GM21360 (cell line): ENCODE data around the gene NTN1.
"Not testable (repeated sequence)": the region's sequence is repeated elsewhere in the genome, so short reads cannot be mapped to it uniquely, and the experiment has no call there.

Experiments
- ATAC-seq: cut with Tn5 transposase; IDR thresholded peaks from one replicate; pipeline ENCODE4 v1.9.1; 2021; ENCODE audit warnings: mild to moderate bottlenecking, moderate library complexity; ENCODE audit not compliant: unreplicated experiment

The NTN1 gene

DNA sequence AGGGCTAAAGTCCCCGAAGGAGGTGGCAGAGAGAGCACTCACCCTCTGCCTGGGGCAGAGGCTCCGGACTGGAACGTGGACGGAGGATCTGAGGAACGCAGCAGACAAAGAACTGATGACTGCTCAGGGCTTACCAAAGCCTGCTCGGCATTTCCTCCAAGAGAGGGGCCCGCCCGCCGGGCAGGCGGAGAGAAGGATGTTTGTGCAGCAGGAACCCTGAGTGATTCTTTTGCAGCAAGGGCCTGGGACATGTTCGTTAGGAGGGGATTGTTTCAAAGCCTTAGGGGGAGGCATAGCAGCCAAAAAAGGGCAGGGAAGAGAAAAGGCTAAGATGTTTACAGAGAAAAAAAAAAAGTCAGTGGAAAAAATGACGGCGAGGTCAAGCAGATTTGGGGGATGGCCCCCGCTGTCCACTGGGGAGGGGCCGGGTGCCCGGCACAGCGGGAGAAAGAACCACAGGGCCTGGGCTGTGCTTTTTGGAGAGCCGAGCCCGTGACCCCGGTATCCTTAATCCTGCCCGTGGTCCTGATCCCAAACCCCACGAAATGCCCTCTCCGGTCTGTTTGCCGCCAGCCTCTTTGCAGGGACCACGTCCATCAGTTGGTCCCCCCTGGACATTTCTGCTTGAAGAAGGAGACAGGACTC lies 129.3 kb downstream of the NTN1 start:
- ATAC-seq, result no peak

DNA sequence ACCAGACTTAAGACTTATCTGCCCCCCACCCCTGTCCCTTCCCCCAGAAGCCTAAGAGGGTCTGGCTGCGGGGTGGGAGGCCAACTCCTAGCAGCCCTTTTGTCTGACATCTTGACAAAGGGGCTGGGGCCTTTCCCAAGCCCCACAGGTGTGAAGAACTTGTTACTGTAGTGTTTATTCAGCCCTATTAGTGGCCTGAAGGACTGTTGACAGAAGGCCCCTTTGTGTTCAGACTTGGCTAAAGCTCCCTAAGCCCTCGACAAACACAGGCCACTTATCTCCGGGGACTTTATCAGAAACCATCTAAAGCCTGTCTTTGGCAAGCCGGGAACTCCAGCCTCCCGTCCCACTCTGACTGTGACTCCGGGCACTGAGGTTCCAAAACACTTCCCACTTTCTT lies 129.8 kb downstream of the NTN1 start:
- no peak for ATAC-seq

DNA sequence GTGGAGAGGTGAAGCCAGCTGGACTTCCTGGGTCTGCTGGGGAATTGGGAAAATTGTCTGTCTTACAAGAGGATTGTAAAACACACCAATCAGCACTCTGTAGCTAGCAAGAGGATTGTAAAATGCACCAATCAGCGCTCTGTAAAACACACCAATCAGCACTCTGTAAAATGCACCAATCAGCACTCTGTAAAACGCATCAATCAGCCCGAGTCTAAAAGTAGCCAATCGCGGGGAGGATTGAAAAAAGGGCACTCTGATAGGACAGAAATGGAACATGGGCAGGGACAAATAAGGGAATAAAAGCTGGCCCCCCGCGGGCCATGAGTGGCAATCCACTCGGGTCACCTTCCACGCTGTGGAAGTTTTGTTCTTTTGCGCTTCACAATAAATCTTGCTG lies 130.4 kb downstream of the NTN1 start:
- not testable (repeated sequence) for ATAC-seq

DNA sequence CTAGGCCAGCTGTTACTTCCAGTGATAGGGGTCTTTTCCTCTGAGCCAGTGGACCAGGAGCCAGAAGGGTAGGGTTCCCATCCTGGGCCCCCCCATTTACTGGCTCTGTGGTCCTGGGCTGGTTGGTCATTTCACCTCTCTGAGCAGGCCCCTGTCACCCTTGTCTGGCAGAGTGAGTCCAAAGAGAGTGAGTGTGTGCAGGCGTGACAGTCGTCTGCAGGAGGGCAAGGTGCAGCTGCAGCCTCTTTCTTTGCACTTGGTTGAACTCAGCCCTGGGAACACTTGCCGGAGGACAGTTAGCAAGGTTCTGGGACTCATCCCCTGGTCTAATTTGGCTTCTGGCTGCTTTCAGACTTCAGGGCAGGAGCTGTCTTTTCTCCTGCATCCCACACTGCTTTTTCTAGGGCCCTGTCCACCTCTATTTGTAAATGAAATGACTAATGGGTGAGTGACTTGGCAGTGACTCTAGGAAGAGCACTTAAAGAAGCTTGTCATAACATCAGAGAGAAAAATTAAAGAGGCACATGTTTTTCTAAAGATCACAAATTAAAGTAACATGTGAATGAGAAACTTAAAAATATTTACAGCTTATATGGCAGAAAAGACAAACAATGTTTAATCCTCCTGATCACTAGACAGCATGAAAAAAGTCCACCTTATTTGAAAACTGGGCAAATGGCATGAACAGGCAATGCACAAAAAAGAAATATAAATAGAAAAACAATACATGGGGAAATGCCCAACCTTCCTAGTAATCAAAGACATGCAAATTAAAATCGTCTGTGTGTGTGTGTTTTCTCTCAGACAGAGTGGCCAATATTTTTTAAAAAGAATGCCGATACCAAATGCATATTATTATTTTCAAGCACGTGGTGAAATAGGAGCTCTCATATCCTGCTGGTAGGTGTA lies 137.5 kb downstream of the NTN1 start:
- no peak for ATAC-seq

DNA sequence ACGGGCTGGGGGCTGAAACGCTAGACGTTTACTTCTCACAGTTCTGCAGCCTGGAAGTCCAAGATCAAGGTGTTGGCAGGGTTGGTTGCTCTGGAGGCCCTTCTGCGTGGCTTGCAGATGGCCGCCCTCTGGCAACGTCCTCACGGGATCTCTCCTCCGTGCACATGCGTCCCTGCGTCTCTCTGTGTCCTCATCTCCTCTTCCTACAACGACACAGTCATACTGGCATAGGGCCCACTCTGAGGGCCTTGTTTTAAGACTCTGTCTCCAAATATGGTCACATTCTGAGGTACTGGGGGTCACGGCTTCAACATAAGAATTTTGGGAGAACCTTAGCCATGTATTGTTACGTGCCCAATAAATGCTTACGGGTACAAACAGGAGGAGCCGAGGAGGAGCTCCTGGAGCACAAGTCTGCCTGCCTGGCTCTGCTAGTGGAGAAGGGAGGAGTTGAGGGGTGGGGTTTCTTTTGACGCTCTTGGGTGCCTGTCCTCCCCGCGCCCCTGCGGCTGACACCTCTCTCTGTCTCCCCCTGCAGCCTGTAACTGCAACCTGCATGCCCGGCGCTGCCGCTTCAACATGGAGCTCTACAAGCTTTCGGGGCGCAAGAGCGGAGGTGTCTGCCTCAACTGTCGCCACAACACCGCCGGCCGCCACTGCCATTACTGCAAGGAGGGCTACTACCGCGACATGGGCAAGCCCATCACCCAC lies 141.1 kb downstream of the NTN1 start:
- no peak for ATAC-seq

DNA sequence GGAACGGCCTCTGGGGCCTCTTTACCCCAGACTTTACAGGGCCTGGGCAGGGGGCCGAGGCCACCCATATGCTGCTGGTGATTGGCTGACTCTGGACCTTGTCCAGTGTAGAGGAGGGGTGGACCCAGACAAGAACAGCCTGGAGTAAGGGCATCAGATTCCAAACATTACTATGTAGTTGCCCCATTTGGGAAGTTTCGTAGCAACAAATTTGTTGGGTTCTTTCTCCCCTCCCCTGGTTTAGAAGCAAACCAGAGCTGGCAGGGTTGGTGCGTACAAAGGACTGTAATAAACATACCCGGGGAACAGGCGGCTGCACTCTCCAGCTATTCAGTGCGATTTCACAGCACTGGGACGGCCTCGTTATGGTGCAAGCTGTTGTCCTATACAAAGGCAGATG lies 145.5 kb downstream of the NTN1 start:
- no peak for ATAC-seq

DNA sequence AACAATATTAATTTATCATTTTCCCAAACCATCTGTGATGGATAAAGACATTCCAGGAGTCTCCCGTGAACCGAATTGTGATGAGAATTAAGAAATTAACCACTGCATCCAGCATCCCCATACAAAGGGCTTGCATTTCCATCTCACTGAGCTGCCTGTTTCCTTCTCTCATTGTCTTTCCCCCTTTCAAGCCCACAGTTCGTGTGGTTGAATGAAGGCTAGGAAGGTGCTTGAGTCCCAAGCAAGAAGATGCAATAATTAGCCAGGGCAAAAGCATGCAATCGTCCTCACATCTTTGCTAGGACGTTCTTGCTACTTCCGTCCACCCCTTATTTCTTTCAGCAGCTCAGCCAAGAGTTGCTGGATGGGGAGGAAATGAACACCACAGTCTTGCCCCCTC lies 146.1 kb downstream of the NTN1 start:
- no peak for ATAC-seq

DNA sequence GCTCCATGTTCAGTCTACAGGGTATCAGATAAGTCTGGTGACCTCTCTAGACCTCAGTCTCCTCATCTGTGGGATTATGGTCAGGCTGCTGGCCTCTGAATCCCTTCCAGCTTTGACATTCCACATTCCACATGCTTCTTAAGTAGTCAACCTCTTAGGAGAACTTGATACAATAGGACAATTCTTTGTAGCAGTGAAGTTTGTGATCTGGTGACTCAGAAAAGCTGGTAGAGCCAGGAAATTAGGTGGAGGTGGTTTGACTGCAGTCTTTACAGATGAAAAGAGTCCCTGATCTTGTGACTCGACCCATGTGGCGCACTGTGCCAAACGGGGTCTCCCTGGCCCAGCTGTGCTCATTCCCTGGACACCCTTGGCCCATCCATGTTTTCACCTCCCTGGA lies 147.8 kb downstream of the NTN1 start:
- no peak for ATAC-seq

DNA sequence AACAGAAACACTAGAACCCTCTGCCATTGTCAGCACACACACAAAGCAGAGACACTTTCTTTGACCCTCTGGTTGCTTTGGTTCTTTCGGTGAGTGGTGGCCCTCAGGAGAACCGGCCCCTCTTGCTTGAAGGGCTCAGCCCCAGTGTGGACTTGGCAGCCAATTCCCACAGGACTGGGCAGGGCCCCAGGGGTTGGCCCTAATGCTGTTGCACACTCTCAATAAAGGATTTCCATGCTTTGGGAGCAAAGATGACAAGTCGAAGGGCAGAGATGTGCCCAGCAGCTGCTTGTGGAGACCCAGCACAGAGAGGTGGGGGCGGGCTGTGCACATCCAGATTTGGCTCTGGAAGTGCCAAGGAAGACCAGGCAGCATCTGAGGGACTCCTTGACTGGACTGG lies 149.0 kb downstream of the NTN1 start:
- no peak for ATAC-seq

DNA sequence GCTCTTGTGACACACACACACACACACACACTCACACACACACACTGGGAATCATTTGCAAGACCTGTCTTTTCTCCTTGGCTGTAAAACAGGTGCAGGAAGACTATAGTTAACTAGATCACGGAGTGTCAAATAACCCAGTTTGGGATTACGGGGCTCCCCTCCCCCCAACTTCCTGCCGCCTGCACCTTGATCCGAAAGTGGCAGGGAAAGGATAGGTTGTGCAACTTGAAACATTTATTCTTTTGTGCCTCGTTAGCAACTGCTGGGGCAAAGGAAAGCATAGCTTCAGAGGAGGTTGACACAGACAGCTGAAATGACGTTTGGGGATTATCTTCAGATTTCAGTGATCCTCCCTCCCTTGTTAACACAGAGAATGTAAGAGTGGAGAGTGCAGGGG lies 149.5 kb downstream of the NTN1 start:
- no peak for ATAC-seq

DNA sequence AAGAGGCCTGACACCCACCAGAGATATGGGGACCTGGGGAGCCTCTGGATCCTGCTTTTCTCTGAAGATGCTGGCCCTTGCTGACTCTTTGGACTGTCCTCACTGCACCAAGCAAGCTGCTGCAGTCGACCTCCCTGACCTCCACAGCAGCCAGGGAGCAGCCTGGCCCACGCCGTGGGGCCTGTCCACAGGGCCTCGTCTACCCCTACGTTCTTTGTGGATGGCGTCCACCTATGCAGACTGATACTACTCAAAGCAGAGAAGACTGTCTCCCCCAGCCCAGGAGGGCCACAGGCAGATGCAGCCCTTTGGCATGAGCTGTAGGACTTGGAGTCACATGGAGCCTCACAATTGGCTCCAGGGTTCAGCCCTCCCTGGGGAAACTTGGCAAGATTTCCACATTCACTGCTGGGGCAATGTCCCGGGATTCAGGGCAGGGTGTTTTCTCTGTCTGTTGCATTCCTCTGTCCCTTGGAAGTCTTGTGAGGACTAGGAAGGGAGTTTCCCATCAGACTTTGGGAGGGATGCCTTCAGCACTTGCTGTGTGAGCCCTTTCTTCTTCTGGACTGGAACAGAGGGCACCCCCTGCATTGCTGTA lies 152.2 kb downstream of the NTN1 start:
- ATAC-seq, result no peak

DNA sequence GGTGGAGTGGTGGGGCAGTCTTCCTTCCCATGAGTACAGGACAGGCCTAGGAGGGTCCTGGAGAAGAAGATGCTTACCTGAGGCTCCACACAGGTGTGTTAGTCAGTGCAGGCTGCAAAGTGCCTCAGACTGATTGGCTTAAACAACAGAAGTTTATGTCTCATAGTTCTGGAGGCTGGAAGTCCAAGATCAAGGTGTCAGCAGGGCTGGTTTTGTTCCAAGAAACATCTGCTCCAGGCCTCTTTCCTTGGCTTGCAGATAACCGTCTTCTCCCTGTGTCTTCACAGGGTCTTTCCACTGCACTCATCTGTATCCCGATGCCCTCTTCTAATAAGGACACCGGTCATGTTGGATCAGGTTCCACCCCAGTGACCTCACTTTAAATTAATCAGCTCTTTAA lies 153.0 kb downstream of the NTN1 start:
- ATAC-seq, result no peak

DNA sequence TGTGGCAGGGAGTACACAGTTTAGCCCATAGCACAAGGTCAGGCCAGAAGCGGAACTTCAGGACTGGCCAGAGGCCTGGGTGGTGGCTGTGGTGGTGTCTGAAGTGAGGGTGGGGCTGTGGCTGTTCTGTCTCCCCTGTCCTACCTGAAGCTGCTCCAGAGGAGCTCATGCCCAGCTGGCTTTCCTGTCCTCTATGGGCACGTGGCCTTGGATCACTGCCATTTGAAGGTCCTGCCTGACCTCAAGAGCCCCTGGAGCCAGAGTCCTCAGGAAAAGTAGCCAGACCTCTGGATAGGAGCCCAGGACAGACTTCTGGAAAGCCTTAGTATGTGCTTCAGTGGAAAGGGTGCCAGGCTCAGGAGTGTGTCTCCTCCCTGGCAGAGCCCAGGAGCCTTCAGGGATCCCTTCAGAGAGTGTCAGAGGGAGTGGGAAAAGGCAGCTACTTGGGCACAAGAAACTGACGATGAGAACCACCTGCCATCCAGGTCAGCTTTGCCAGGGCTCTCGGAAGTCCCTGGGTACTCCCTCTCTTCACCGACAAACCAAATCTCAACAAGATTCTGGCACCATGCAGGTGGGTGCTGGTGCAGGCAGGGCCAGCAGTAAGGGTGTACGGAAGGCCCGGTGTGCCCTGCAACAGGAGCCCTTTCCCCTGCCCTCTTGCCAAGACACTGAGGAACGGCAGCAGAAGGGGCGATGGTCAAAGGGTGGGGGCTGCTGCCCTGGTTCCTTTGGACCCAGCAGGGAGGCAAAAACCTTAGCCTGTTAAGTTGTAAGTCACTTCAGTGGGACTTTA lies 153.7 kb downstream of the NTN1 start:
- ATAC-seq, result no peak

DNA sequence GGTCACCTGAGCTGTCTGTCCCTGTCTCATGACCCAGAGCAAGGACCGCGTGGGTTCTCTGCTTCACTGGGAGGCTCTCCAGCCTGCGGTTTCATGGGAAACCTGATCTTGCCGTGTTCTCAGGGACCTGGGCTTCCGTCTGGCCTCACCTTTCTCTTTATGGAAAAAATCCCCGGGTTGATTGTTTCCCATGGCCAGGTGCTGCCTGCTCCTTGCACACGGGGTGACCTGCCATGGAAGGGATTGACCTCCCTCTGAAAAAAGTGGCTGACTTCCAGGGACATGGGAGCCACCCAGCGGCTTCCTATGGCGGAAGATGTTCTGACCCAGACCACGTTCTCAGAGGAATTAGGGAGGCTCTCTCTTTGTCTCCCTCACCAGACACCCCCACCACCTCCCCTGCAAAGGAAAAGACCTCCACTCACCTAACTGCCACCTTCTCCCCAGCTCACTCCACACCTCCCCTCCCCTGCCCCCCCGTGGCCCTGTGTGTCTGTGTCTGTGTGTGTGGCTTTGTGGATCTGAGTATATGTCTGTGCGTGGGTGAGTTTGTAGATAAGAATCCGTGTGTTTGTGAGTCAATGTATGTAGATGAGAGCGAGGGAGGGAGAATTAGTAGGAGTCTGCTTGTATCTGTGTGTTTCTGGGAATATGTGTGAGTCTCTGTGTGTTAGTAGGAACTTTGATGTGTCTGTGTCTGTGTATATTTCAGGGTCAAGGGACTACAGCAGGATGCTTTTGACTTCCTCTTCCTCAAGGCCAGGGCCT lies 154.6 kb downstream of the NTN1 start:
- no peak for ATAC-seq

DNA sequence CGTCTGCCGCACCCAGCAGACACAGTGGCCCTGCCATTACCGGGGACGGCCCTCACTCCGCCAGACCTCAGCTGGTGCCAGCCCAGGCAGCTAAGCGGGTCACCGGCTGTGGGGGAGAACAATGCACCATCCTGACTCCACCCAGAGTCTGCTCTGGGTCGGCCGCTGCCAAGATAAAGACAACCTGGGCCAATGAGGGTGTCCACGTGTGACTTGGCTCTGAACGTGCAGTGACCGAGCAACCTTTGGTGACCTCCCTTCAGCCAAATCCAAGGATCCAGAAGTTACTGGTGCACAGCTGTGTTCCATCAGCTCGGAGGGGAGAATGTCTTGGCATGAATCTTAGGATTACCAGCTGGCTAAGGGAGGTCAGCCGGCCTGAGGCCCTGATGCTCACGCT lies 155.9 kb downstream of the NTN1 start:
- ATAC-seq, result no peak

DNA sequence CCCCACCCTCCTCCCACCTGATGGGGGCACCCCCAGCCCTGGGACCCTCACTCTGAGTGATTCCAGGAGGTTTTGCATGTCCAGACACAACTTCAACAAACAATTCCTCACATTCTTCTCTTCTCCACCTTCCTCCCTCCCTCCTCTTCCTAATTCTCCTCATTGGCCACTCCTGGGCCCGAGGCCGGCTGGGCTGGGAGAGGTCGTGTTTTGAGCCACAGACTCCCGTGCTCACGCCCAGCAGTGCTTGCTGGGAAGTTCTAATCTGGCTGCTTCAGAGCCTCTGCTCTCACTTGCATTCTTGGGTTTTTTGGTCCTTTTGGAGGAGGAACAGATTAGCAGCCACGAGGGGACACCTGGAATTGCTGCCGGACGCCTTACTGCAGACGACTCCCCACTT lies 157.0 kb downstream of the NTN1 start:
- ATAC-seq, result no peak

DNA sequence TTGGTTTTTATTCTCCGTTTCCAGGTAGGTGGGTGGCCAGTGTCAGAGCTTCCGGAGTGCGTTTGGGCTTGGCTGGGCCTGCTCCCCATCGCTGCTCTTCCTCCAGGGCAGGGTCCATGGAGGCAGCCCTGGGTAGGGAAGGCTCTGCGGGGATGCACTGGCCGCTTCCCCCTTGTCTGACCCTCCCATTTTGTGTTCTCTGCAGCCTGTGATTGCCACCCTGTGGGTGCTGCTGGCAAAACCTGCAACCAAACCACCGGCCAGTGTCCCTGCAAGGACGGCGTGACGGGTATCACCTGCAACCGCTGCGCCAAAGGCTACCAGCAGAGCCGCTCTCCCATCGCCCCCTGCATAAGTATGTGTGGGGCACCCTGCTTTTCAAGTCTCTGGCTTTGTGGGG lies 158.3 kb downstream of the NTN1 start:
- no peak for ATAC-seq

DNA sequence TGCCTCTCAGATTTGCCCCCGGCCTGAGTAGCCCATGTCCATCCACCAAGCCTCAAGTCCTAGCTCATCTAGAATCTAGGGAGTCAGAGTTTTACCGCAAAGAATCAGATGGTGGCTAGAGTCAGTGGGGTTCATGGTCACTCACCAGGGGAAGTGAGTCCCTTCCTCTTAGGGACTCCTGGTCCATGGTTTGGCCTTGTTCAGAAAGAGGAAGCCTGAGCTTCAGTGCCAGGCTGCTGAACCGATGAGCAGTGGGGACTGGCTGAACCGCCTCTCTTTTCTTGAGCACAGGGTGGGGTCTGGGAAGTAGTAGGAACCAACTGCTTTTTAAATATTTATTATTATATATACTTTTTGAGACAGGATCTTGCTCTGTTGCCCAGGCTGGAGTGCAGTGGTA lies 160.3 kb downstream of the NTN1 start:
- no peak for ATAC-seq

DNA sequence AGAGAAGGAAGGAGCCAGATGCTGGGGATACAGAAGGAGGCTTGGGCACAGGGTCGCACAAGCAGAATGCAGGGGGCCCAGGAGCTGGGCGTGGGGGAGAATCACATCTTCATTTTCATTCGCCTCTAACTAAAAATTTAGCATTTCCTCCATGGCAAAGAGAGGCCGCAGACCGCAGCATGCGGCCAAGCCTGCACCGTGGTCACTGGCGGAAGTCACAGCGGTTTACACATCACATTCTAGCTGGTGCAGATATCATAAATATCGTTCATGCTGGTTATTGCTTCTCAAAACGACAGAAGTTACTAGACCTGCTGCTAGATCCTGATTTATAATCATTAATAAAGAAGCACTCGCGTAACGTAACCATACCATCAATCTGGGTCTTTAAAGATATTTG lies 162.0 kb downstream of the NTN1 start:
- no peak for ATAC-seq

DNA sequence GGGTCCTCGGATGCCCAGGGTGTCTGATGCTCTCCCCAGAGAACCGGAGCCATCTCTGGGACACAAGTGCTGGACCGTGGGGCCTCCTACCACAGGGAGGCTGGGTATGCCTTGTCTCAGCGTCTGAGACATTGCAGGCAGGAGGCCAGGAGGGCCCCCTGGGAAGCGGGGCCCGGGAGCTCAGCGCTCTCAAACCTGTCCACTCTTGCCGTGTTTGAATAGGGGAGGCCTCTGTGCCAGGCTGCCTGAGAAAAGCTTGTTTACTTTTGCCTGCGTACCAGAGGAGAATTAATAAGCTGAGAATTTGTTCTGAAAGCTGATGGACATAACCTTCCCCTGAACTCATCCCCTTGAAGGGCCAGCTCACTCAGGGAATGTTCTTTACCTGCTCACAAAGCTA lies 163.8 kb downstream of the NTN1 start:
- ATAC-seq, result no peak
